Pulmonary artery endothelial cell (primary cell): ENCODE data around the gene ATF1. TPM values are rescaled to one million over a fixed set of nuclear protein-coding genes. Genes with fewer than 3 reads are reported as not detected.
"Not testable (repeated sequence)": the region's sequence is repeated elsewhere in the genome, so short reads cannot be mapped to it uniquely, and the experiment has no call there.

Experiments used
- DNase-seq: peaks from one replicate; pipeline ENCODE4 v3.0.0-alpha.2; 2011; ENCODE audit warnings: low read depth, low spot score
- total RNA-seq: library from RNA; depleted of rRNA; stranded (reverse); fragments of >200 nt; gene quantifications from 2 replicates; pipeline ENCODE4 v1.2.3, GENCODE V29; 2014

ATF1 gene
- total RNA-seq, 1 donor from 2014 or later, result 20.2 TPM

GRCh38 chr12:50751948-50752721, 11.8 kb upstream of the ATF1 start:
- DNase-seq, result no peak

- no peak for DNase-seq
Observed at GRCh38 chr12:50753232-50753769, 10.6 kb upstream of the ATF1 start.

GRCh38 chr12:50764286-50765094, 589 bp downstream of the ATF1 start:
- no peak for DNase-seq

- DNase-seq, result no peak
Observed at GRCh38 chr12:50765095-50765911, 1.4 kb downstream of the ATF1 start.

- no peak for DNase-seq
Observed at GRCh38 chr12:50768391-50768790, 4.5 kb downstream of the ATF1 start.

GRCh38 chr12:50768813-50769212, 4.9 kb downstream of the ATF1 start:
- DNase-seq, result not testable (repeated sequence)

- no peak for DNase-seq
Observed at GRCh38 chr12:50771409-50771808, 7.5 kb downstream of the ATF1 start.

- no peak for DNase-seq
Observed at GRCh38 chr12:50772470-50772869, 8.6 kb downstream of the ATF1 start.

GRCh38 chr12:50772877-50773276, 9.0 kb downstream of the ATF1 start:
- DNase-seq, result no peak

GRCh38 chr12:50775251-50775650, 11.3 kb downstream of the ATF1 start:
- no peak for DNase-seq

GRCh38 chr12:50776749-50777728, 13.1 kb downstream of the ATF1 start:
- DNase-seq, result no peak

GRCh38 chr12:50778663-50779590, 15.0 kb downstream of the ATF1 start:
- no peak for DNase-seq

GRCh38 chr12:50780013-50780412, 16.1 kb downstream of the ATF1 start:
- no peak for DNase-seq

- no peak for DNase-seq
Observed at GRCh38 chr12:50784501-50784900, 20.6 kb downstream of the ATF1 start.

GRCh38 chr12:50785406-50786001, 21.6 kb downstream of the ATF1 start:
- no peak for DNase-seq

GRCh38 chr12:50786498-50787231, 22.8 kb downstream of the ATF1 start:
- peak; percentile 76 for DNase-seq

- no peak for DNase-seq
Observed at GRCh38 chr12:50787618-50788017, 23.7 kb downstream of the ATF1 start.

GRCh38 chr12:50788561-50788960, 24.7 kb downstream of the ATF1 start:
- DNase-seq, result no peak
